HG03064 (cell line): ENCODE data around the gene IL10.
"Not testable (repeated sequence)": the region's sequence is repeated elsewhere in the genome, so short reads cannot be mapped to it uniquely, and the experiment has no call there.

Experiments used
- ATAC-seq: cut with Tn5 transposase; IDR thresholded peaks from one replicate; pipeline ENCODE4 v1.9.1; 2021; ENCODE audit warnings: low read depth; ENCODE audit not compliant: unreplicated experiment

The IL10 gene

DNA sequence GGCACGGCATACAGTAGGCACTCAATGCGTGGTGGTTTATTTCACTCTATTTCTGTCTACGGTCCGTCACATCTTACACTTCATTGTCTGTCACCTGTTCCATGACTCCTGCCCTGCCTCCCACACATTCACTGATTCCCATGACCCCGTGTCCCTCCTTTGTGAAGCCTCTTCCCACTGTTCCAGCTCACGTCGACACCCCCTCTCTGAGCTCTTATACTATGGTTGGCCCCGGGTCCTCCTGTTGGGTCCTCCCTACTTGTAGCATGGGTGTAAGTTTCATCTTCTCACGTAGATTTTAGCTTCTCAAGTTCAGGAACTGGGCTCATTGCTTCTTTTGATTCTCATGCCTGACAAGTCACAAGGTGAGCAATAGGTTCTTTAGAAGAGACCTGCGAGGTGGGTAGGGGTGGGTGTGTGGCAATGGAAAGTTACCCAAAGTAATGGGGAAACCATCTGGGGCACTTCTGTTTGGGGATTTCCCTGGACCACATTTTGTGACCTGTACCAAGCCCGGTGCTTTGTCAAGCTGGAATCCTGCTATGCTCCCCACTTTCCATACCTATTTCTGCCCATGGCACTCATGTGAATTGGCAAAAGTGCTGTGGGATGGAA lies 22.1 kb upstream of the IL10 start:
- ATAC-seq: no peak

DNA sequence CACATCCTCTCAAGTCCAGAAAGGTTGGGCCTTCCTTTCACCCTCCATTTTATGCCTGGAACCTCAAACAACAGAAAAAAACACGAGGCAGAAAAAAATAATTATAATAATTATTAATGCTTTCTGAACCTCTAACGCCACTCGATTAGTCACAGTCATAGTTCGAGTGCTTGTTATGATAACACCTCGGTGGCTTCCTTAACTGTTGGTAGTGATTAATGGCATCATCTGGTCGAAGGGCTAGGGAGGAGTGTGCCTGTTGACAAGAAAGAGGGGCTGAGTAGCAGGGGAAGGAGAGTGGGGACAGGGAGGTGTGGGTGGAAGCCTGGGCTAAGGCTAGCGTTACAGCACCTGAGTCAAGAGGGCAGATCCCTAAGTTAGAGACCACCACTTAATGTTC lies 21.3 kb upstream of the IL10 start:
- ATAC-seq: no peak

DNA sequence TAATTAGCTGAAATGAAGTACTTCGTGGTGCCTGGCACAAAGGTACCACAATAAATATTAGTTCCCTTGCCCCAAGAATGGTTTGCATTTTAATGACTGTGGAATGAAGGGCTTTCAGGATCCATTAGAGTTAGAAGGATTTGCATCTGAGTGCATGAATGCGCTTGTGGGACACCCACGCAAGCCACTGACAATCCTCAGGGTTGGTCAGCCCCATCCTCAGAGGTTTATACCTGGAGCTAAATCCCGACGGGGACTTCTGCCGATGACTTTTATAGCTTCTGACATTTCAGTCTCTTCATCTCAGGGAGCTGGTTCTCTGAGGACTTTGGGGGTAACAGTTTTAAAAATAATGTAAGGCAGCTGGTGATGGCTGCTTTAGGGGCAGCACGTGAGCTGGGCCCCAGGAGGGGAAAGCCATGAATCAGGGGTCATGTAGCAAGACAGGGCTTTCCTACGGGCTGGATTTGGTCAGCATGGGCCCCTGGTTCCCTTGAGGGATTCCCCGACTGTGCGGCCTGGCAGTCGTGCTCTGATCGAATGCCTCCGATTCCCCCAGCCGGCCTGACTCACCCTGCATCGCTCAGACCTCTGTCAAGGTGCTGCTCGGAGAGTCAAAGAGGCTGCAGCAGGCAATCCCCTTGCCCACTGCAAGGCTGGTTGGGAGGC lies 20.8 kb upstream of the IL10 start:
- ATAC-seq: peak; percentile 44

DNA sequence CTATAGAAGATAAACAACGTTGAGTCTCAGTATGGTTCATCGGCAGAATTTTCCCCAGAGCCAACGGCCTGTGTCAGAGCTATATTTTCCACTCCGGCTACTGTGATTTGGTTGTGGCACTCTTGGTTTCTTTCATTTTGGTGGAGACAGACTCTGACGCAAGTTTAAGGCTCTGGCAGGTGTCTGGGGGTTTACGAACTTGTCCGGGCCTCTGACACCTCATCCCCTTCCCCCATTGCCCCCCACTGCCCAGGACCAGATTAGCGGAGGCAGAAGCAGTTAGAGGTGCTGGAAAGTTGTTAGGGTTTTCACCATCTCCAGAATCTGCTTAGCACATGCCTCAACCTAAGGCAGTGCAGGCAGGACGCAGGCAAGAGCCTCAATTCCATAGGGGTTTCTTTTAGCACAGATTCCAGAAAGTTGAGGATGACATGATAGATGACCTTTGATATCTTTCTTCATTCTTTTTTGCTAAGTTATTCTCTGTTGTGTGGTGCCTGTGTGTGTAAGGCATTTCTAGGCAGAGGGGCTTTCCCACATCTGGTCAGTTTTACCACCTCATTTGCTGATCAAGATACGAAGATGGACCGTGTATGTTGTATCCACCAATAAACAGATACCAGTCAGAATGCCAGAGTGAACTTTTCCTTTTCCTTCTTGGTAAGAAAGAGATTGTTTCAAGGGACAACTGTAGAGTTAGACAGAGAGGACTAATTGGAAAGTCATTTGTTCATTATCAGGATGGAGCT lies 18.4 kb upstream of the IL10 start:
- ATAC-seq: no peak

DNA sequence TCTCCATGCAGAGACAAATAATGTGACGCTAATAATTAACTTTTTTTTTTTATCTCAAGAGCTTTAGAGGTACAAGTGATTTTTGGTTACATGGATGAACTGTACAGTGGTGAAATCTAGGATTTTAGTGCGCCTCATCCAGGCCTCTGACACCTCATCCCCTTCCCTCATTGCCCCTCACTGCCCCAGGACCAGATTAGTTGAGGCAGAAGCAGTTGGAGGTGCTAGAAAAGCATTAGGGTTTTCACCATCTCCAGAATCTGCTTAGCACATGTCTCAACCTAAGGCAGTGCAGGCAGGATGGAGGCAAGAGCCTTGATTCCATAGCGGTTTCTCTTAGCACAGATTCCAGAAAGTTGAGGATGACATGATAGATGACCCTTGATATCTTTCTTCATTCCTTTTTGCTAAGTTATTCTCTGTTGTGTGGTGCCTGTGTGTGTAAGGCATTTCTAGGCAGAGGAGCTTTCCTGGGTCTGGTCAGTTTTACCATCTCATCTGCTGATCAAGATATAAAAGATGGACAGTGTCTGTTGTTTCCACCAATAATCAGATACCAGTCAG lies 16.3 kb upstream of the IL10 start:
- ATAC-seq: no peak

DNA sequence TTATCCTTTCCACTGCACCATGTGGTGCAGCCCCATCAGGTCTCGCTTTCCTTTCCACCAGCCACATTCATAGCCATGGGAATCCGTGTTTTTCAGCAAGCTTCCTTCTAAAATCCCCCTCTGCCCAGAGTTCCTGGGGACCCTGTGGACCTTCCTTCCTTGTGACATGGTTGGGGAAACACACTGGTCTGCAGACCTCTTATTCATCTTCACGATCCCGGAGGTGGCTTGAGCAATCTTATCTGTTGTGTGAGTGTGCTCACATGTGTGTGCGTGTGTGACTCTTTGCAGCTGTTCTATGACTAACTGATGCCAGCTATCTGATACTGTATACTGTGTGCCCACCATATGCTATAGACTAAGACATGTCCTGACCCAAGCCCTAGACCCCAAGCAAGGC lies 15.6 kb upstream of the IL10 start:
- no peak for ATAC-seq

DNA sequence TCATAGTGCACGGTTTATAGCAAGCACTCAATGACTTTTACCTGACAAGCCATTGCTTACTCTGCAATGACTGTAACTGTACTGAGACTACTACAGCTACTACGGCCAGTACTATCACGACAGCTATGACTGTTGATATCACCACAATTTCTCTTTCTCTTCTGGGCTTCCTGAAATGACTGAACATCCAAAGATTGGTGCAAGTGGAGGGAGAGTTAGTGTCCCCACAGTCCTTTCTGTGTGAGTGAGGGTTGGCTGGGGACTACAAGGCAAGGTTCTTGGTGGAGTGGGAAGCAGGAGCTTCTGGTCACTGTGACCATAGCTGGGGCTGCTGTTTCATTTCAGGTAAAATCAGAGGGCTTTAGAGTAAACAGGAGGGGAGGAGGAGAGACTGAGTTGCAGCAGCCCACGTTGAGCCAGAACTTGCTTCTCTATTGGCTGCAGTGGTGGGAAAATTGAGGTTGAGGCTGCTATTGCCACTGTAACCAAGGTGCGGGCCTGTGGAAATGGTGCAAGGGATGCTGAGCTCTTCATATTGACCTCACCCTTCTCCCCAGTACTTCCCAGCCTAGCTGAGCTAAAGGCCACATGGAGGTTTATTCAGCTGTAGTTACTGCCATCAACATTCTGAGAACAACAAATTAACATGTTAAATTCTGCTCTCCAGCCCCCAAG lies 14.1 kb upstream of the IL10 start:
- ATAC-seq: no peak

DNA sequence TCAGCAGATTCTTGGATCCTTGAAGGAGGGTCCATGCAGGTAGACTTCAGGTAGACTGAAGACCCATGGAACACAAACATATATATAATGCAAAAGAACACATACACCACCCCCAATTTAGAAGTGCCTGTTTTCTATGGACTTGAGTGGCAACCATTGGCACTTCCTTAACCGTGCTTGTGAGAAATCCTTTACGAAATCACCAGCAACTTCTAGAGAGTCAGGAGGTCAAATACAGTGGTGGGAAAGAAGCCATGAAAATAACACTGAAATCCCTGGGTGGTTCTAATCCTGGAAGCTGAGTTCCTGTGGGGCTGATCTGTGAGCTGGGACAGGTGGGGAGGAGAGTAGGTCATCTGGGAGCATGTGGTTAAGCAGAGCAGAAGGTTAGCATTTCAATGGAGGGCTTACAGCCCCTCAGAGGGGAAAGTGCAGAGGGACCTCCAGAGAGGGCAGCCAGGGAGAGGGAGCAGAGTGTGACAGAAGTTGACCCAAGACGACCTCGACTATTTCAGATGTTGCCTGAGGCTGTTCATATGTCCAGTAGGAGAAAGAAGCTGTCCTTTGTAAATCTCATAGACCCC lies 13.0 kb upstream of the IL10 start:
- ATAC-seq: no peak

DNA sequence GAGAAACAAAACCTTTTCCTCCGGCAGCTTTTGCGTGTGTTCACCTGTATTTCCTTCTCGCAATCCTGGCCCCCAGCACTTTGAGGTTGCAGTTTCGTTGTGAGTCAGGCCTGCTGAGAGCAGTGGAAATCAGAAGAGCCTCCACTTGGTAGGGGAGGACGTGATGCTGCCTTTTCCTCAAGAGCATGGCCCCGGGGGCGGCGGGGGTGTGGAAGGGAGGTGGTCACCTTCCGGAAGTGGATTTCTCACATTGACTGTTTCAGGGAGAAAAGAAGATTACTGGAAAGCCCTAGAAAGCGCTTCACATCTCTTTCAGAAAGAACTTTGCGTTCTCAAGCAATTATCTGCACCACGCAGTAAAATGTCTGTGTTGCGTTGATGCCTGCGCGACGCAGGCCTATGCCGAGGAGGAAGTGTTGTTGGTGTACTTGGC lies 12.2 kb upstream of the IL10 start:
- peak; percentile 50 for ATAC-seq

DNA sequence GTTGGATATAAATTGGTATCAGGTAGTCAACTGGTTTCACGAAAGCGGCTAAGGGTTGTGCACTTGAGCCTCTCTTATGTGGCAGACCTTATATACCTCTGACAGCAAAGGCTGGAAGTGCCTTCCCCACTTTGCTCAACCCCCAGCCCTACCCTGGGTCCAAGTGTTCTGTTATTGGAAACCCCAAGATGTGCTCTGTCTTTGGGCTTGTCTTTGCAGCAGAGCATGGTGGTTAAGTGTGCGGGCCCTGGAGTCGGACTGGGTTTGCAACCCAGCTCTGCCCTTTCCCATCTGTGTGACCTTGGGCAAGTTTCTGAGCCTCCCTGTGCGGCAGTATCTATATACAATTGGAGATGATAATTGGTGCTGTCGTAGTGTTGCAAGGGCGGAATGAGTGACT lies 11.2 kb upstream of the IL10 start:
- no peak for ATAC-seq

DNA sequence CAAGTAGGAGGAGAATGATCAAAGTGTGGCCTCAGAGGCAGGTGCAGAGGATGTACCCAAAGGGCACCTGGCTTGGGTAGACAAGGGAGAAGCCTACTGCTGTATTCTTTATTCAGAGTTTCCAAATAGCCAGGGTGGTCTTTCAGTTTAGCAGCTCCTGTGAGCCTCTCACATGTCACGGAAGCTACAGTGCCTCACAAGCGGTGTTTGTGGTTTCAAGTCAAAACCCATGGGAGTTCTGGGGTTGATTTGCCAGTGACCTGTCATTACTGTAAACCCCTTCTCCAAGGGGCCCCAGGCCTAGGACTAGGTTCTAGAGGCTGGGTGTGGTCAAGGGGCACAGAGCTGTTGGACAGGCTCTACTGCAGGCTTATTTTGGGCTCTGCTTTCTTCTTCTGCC lies 10.2 kb upstream of the IL10 start:
- ATAC-seq: peak; percentile 57

DNA sequence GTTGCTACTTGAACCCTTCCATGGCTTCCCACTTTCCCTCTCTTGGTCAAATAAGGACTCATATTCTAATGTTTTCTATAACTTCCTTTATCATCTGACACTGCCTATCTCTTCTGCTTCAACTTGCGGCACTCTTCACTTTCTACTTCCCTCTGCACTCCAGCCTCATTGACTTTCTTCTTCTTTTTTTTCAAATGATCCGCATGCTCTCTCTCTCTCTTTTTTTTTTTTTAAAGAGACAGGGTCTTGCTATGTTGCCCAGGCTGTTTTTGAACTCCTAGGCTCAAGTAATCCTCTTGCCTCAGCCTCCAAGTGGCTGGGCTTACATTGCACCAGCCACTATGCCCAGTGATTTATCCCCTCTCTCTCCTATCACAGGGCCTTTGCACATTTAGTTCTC lies 7.3 kb upstream of the IL10 start:
- no peak for ATAC-seq

DNA sequence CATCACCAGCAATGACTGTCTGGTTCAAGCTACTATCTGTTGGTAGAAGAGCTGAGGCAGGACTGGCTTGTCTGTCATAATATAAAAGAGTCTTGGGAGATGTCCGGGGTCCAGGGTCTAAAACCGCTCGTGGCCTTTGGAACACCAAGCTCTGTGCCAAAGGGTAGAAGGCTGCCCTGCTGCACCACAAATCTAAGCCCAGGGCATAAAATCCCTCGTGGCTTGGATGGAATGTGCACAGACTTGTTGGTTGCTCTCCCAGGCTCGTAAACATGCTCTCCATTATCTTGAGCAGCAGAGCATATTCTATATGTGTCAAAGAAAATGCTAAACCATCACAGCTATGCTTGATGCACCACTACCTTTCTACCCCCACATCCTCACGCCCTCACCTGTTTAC lies 6.6 kb upstream of the IL10 start:
- ATAC-seq: not testable (repeated sequence)

DNA sequence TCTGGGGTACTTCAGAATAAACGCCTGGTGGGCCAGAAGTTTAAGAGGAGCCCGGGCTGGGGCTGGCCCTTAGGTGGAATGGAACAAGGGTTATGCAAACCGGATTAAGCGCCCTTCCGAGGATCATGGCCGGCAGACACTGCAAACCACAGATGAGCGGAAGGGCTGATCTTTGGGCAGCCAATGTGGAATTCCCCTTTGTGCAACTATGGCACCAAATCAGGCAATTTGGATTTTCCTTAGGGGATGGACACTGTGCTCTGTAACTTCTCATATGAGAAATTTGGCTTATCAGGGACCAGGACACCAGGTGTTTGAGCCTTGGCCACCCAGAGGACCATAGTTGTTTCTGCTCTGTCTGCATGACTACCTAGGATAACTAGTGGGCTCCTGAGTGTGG lies 5.7 kb upstream of the IL10 start:
- no peak for ATAC-seq

DNA sequence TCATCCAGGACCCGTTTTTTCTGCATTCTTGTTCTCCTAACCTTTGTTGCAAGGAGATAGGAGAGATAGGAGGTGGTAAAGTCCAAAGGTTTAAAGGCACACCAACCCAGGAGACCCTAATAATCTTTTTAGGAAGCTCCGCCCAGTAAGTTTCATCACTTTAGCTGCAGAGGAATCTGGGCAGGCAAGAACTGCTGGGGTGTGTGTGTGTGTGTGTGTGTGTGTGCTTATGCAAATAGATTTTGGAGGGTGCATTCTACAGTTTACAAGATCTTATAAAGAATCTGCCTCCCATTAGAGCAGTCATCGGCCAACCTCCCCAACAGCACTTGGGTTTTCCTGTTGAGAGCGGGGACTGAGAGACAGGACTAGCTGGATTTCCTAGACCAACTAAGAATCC lies 3.9 kb upstream of the IL10 start:
- ATAC-seq: no peak

DNA sequence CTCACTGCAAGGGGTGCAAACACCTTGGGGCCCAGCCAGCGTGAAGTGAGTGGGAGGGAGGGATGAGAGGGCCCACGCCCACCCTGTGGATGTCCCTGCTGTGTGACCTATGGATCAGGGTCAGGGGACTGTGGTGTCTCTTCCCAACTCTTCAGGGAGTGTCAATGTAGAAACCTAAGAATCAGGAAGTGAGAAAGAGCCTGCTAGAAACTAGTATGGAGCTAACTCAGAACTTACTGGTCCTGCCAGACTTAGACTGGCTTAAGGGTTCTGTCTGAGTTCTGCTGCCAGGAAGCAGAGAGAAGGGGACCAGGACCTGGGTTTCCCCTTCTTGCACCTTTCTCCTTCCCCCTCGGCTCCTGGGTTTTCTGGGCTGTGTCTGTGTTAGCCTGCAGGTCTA lies 1.8 kb upstream of the IL10 start:
- no peak for ATAC-seq

DNA sequence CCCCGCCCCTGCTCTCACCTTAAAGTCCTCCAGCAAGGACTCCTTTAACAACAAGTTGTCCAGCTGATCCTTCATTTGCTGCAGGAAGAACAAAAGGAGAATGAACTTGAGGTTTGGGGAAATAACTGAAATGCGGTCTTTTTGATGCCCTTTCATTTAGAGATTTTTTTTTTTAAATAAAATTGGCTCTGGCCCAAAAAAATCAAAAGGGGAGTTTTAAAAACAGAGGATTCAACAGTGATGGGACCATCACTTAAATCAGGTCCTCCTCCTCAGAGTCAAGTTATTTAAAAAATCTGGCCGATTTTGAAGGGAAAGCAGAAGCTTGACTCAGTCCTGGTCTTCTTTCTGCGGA lies 979 bp downstream of the IL10 start:
- no peak for ATAC-seq

DNA sequence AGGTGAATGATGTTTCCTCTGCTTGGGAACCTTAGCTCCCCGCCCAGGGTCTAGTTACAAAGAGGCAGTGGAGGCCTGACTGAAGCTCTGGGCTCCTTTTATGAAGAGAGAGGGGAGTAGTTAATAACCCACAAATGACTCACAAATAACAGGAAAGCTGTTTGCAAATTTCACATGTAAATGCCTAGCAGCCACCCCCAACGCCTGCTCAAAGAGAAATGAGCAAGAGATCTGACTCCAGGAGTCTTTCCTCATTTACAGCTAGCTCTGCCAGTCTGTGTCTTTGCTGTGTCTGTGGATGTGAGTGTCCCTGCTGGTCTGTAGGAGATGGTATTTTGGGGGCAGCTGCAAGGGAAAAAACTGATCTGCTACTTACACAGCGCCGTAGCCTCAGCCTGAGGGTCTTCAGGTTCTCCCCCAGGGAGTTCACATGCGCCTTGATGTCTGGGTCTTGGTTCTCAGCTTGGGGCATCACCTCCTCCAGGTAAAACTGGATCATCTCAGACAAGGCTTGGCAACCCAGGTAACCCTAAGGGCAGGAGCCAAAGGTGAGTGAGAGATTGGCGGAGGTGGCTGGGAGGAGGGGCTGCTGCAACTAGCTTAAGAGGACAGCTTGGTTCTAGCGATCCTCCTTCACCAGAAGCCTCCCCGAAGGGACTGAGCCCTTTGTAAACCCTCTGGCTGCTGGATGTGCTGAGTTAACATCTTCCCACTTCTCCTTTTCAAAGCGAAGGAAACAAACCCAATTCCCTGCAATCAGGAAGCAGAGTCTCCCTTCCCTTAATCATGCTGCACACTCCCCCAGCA lies 1.6 kb downstream of the IL10 start, which contains the start of gene IL19:
Gene IL19, plus strand, starts transcription at position 243 of the 807 bp plus-strand sequence. CDS start 65,890 bp downstream, outside the sequence.
- peak; percentile 31 for ATAC-seq

DNA sequence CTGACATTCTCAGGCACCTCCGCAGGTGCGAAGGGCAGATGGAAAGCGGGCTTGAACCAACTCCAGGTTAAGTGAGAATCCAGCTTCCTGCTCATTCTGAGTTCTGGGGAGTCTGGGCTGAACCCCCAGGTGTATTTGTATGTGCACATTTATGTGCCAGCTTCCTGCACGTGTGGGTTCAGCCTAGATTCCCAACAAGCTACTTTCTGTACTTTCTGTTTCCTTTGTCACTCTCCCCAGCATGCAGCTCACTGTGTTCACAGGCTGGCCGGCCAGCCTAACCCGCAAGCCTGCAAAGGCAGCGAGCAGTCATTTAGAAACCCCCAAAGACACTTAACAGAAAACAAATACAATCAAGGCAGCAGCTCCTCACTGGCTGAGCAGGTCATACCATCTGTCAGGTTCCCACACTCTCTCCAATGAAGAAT lies 3.0 kb downstream of the IL10 start:
- peak; percentile 67 for ATAC-seq
